ELR (cell line): ENCODE measurements around the gene NRXN2.
"Not testable (repeated sequence)": the region's sequence is repeated elsewhere in the genome, so short reads cannot be mapped to it uniquely, and the experiment has no call there.

Source experiments
- DNase-seq: peaks from one replicate; pipeline ENCODE4 v3.0.0-alpha.2; 2015; ENCODE audit warnings: low read depth

NRXN2 gene

DNA sequence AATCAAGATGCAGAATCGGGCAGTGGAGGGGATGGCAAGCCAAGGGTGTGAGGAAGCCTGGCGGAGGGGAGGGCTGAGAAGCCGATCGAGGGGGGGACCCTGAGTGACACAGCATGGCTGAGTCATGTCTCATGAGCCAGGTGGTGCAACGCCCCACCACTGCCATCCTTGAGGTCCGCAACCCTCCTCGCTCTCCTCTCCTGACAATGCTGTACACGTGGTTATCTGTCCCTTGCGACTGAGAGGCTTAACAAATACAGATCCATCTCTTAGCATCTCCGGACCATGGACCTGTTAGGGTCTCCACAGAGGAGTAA, 117.8 kb downstream of the NRXN2 start:
- no peak for DNase-seq

DNA sequence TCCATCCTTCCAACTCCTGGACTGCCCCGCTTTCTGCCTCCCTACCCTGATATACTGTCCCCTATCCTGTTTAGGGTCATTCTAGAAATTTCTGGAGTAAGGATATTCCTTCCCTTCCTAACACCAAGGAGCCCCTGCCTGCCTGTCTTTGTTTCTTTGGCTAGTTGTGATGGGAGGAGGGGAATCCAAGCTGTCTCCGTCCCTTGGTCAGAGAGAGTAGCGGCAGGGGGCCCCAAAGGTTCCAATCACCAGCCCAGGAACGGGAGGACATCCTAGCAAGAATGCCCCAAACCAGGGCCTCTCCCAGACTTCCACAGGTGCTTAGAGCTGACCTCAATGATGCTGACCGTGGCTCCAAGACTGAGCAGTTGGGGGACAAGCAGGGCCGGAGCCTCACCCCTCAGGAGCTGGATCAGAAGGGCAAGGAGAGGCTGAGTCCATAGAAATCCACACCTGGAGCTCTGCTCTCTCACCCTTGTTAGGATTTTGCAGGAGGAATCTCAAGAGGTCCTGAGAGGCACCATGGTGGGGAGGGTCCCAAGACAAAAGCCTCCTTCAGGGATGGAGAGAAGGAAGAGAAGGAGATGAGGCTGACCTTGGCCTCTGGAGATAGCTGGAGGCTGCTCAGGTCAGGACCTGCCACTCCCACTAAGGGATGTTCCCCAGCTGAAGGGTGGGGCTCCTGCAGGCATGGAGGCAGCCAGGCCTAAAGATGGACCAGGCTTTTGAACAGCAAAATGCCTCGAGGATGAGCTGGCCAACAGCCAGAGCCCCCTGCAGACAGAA, 118.3 kb downstream of the NRXN2 start:
- DNase-seq, result no peak

DNA sequence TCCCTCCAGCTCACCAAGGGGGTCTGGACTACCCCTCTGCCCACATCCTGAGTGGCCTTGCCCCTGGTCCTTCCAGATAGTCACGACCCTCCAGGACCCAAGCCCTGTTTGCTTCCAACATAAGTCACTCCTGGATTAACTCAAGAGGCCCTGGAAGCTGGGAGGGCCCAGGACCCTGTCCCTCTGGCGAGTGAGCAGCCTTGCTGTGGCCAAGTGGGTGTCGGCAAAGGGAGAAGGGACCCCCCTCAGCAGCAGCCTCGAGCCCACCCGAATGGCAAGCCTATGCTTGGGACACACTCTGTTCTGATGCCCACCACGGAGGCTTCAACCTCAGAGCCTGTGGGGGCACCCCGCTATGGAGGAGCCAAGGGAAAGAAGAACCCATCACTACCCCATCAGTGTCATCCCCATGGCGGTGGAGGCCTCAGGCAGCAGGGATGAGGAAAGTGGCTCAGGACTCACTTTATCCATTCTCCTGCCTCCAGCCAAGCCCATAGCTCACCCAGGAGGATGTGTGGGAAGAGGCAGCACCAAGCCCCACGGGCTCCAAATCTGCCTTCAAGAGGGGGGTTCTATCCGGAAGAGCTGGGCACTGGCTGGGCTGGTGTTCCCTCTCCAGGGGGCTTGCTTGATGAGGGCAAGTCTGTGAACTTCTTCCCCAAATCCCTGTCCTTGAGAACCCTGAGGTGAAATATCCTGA, 119.4 kb downstream of the NRXN2 start:
- DNase-seq, result no peak

DNA sequence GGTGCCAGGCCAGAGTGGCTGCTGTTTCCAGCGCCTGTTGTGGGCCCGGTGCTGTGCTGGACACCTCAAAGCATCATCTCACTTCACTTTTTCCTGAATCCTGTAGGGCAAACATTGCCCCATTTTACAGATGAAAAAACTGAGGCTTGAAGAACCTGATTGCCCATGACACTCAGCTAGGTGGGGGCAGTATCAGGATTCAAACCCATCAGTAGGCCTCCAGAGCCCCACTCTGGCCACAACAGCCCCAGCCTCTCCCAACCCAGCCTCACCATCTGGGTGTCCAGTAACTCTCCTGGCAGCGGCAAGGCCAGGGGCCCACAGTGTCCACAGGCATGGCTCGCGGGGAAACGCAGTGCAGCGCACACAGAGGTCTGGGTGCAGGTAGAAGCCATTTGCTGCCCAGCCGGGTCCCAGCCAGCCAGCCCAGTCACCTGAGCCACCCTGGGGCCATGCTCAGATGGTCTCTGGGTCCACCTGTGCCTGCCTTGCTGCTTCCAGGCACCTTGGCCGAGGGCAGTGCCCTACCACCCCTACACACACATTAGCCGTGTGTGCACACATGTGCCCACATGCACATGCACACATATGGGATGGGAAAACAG, 120.4 kb downstream of the NRXN2 start:
- DNase-seq, result no peak

DNA sequence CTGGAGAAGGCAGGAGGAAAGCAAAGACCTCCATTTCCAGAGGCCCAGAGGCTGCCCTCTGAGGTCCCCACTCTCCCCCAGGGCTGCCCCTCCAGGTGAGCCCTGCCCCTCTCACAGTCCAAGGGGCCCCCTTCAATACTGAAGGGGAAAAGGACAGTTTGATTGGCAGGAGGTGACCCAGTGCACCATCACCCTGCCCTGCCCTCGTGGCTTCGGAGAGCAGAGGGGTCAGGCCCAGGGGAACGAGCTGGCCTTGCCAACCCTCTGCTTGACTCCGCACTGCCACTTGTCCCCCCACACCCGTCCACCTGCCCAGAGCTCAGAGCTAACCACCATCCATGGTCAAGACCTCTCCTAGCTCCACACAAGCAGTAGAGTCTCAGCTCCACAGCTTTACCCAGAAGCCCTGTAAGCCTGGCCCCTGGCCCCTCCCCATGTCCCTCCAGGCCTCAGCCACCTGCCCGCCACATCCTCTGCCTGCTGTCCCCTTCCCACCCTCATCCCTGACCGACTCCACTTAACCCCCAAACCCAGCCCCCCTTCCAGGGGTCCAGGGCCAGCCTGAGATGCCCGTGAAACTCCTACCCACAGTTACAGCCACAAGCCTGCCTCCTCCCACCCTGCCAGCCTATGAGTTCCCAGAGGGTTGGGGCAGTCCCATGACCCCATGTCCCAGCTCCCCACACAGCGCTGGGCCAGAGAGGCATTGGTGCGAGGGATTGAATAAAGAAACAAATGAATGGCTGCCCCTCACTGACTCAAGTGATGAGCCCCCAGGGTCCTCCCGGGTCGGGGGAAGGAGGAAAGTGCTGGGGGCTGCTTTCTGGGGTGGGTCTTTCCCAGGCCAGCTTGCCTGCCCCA, 121.2 kb downstream of the NRXN2 start:
- DNase-seq, result no peak

DNA sequence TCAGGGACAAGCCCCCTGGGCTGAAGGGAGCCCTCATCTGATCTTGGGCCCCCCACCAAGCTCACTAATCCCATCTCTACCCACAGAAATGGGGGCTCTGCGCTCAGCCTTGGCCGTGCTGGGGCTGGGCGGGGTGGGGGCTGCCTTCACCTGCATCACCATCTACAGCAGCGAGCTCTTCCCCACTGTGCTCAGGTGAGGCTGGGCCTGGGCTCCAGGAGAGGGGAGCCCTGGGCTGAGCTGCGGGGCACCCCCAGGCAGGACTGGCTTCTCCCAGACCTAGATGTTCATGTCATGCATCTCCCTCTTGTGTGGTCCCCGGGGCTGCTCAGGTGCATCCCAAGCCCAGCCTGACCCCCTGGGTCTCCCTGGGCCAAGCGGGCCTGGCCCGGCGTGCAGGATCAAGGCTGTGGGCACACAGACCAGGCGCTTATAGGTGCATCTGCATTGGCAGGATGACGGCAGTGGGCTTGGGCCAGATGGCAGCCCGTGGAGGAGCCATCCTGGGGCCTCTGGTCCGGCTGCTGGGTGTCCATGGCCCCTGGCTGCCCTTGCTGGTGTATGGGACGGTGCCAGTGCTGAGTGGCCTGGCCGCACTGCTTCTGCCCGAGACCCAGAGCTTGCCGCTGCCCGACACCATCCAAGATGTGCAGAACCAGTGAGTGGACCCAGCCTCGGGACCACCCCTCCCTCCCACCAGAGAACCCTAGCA, 122.6 kb downstream of the NRXN2 start:
- no peak for DNase-seq

DNA sequence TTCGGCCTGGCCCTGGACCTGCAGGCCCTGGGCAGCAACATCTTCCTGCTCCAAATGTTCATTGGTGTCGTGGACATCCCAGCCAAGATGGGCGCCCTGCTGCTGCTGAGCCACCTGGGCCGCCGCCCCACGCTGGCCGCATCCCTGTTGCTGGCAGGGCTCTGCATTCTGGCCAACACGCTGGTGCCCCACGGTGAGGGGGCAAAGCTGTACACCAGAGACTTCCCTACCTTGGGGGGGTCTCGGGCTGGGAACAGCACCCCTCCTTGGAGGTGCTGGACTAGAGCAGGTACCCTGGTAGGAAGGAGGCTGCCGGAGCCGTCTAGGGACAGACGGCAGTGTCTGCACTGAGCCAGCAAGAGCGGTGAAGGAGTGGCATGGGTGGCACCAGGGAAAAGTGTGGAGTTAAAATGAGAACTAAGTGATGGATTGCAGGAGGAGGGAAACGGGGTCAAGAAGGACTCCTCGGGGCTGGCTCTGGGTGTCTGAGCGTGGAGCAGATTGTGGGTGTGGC, 123.2 kb downstream of the NRXN2 start:
- DNase-seq, result no peak

DNA sequence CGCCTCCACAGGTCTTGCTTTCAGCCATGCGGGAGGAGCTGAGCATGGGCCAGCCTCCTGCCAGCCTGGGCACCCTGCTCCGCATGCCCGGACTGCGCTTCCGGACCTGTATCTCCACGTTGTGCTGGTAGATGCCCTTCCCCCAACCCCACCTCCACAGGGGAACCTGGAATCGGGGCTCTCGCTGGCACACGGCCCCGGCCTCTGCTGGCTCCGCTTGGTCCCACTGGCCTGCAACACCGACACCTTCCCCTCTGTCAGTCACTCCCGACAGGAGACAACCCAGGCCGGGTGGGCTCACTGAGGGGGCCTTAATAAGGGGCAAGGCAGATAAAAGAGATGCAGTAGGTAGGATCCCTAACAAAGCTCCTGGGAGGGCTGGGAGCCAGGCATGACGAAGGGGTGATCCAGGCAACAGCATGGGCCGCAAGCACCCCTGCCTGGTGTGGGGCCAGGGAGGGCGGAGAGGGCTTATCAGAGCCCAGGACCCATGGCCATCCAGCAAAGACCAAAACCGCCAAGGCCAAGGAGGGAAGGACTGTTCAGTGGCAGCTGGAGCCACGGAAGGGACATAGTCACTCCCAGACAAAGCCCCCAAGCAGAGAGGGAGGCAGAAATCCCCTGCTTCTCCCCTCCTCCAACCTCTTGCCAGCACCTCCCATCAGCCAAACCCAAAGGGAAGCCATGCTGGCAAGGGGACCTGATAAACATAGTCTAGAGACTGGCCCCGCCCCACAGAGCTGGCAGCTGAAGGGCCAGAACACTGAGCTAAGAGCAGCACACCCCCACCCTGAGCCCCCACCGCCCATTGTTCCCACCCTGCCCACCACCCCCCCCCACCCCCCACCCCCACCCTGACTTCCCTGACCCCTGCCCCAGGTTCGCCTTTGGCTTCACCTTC, 124.0 kb downstream of the NRXN2 start:
- DNase-seq, result no peak

DNA sequence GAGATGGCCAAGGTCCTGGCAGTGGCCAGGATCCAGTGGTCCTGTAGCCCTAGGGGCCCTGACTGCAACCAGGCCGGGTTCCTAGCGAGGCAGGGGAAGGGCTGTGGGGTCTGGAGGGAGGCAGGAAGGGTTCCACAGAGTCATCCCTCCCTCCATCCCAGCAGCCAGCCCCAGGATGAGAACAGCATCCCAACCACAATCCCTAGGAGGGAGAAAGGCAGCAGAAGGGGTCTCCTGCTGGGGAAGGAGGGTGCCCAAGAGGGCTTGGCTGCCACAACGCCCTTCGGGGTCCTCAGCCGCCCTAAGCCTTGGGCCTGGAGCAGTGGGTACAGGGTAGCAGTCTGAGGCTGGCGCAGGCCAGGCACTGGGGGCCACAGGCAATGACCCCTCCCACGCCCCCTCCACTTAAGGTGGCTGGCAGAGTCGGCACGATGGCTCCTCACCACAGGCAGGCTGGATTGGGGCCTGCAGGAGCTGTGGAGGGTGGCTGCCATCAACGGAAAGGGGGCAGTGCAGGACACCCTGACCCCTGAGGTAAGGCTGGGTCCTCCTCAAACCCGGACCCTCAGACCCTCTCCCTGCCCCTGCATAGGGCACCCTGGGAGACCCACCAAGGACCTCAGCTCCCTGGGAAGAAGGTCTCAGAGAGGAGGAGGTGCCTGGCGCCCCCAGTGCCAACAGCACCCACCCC, 124.7 kb downstream of the NRXN2 start:
- DNase-seq, result no peak

DNA sequence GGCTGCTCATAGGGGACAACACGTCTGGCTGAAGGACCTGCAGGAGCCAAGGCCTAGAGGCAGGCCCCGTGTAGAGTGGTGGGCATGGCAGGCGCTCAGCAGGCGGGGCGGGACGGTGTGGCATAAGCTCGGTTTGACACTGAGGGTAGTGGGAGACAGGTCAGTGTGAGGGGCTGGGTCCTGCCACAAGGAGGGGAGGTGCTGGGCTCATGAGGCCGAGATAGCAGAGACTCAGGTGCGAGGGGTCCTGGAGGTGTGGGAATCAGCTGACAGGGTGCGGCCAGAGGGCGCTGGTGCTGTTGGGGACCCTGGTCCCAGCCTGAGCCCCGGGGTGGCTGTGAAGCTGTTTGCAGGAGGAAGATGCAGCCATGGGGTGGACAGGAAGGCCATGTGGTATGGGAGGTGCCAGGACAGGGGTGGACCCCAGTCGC, 125.3 kb downstream of the NRXN2 start:
- DNase-seq, result no peak

DNA sequence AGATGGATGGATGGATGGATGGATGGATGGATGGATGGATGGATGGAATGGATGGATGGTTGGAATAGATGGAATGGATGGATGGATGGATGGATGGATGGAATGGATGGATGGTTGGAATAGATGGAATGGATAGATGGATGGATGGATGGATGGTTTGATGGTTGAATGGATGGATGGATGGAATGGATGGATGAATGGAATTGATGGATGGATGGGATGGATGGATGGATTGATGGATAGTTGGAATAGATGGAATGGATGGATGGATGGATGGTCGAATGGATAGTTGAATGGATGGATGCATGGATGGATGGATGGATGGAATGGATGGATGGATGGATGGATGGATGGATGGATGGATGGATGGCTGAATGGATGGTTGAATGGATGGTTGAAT, 127.1 kb downstream of the NRXN2 start:
- DNase-seq, result not testable (repeated sequence)

DNA sequence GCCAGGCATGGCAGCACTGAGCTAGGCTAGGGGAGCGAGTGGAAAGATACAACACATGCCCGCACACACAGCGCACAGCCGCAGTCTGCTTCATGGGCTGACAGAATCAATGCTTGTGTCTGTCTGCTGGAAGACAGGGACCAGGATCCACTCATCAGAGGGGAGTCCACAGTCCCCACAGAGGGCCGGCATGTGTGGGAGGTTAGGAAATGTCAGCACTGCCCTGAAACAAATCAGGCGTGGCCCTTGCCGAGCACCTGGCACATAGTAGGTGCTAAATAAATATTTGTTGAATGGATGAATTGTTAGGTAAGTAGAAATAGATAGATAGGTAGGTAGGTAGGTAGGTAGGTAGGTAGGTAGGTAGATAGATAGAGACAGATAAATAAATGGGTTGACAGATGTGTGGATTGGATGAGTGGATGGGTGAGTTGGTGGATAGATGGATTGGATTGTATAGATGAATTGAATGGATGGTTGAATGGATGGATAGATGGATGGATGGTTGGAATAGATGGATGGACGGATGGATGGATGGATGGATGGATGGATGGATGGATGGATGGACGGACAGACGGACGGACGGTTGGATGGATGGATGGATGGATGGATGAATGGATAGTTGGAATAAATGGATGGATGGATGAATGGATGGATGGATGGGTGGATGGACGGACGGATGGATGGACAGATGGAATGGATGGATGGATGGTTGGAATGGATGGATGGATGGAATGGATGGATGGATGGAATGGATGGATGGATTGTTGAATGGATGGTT, 128.6 kb downstream of the NRXN2 start:
- DNase-seq, result no peak

DNA sequence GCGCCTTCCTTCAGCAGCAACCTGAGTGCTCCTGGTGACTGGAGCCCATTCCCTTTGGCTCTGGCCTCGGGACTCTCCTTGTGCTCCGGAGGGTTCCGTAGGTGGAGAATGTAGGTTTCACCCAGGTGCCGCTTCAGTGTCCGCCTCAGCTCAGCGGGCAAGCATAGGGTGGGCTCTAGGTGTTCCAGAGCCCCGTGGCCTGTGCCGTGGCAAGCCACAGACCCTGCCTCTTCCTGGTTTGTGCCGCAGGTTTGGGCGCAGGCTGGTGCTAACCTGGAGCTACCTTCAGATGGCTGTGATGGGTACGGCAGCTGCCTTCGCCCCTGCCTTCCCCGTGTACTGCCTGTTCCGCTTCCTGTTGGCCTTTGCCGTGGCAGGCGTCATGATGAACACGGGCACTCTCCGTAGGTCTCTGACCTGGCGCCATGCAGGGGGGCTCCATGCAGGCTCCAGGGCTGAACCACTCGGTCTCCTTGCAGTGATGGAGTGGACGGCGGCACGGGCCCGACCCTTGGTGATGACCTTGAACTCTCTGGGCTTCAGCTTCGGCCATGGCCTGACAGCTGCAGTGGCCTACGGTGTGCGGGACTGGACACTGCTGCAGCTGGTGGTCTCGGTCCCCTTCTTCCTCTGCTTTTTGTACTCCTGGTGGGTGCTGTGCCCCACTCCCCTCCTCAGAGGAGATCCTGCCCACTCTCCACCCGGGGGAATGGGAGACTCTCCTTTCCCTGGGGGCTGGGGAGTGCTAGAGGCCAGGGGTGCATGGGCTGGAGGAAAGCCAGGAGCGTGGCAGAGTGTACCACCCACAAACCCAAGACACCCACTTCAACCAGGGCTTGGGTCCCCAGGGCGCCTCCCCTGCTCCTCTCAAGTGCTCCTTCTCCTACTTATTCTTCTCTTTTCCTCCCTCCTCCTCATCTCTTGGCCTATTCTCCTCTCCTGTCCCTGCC, 129.6 kb downstream of the NRXN2 start:
- no peak for DNase-seq

DNA sequence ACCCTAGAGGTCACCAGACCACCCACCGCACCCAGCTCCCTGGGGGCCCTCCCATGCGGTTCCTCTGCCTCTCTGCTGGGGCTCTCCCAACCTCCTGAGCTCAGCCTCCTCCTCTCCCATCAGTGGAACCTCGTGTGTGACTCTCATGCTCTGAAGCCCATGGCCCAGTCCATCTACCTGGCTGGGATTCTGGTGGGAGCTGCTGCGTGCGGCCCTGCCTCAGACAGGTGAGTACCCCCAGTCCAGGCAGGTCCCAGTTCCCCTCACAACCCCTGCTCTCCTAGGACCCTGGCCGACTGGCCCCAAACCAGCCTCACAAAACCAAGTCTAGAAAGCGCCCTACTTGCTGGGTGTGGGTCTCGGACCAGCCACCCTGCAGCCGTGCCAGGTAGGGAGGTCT, 130.3 kb downstream of the NRXN2 start:
- DNase-seq, result no peak

DNA sequence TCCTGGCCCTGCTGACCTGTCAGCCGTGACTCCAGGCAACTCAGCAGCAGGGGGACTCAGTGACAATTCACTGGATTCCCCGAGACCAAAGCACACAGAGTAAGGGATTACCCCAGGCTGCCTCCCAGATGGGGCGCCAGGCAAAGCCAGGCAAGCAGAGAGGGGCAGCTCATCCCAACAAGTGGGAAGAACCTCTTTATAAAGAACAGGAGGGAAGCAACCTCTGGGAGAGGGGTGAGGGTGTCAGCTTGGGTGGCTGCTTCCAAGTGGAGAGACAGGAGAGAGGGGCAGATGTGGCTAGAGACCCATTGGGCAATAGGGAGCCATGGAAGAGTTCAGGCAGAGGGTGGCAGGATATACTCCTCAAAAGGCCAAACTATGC, 130.8 kb downstream of the NRXN2 start:
- no peak for DNase-seq

DNA sequence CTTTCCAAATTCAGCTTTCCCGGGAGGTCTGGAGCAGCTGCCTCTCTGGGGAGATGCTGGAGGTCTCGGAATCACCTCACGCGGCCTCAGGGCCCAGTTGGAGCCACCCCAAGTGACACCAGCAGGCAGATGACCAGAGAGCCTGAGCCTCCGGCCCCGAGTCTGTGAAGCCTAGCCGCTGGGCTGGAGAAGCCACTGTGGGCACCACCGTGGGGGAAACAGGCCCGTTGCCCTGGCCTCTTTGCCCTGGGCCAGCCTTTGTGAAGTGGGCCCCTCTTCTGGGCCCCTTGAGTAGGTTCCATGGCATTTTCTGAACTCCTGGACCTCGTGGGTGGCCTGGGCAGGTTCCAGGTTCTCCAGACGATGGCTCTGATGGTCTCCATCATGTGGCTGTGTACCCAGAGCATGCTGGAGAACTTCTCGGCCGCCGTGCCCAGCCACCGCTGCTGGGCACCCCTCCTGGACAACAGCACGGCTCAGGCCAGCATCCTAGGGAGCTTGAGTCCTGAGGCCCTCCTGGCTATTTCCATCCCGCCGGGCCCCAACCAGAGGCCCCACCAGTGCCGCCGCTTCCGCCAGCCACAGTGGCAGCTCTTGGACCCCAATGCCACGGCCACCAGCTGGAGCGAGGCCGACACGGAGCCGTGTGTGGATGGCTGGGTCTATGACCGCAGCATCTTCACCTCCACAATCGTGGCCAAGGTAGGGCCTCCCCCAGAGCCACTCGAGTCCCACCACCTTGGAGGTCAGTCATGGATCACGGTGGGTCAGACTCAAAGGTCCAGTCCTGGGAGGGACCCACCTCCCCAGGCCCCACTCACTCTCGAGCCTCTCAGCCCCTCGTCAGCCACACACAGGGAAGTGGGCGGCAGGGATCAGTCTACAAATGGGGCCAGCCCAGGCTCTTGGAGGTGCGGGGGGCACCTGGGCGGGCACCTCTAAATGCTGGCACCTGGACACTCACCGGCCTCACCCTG, 131.5 kb downstream of the NRXN2 start:
- no peak for DNase-seq

DNA sequence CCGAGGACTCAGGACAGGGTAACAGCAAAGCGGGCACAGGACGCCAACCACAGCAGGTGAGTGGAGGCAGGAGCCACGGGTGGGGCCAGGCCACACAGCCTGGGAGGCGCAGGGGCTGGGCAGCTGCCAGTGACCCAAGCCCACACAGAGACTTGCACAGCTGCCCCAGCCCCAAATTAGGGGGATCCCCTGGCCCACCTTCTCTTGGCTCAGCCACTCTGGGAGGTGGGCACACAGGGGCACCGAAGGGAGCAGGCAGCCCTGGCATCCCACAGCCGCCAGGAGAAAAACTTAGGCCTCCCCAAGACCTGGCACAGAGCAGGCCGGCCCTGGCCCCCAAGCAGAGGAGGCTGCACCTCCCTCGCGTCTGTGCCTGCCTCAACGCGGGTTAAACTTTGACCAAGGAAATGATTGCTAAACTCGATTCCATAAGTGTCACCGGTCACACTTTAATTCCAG, 132.2 kb downstream of the NRXN2 start, which contains the start of gene SLC22A12:
SLC22A12 (plus strand) TSS at position 458 of the 459 bp plus-strand sequence. CDS start 337 bp downstream, outside the sequence.
- DNase-seq, result no peak
